Cardiac fibroblast (primary cell): ENCODE results near the gene SEL1L2.
A peak's percentile ranks its signal among the peaks of the same experiment; 100 is the strongest.

ENCODE experiments used
- DNase-seq, 2 donors: peaks; one replicate each; pipeline versions ENCODE4 v3.0.0 to v3.0.0-alpha.2; 2010; ENCODE audit warnings: low read depth in 2 of 2
- H3K4me3 ChIP-seq, 2 donors: replicated peaks in 1 of 2; 1 replicate in 1 of 2; 2 replicates in 1 of 2; pipeline ENCODE4 v1.5.1; 2011; ENCODE audit warnings: low read depth in 2 of 2, low read length in 2 of 2, mild to moderate bottlenecking in 2 of 2, moderate library complexity in 1 of 2
- CTCF ChIP-seq: IDR thresholded peaks from one replicate; pipeline ENCODE4 v1.5.1; 2011; ENCODE audit warnings: low read depth, mild to moderate bottlenecking, low read length, inconsistent platforms

Gene SEL1L2

GRCh38 chr20:13819885-13820645 lies 170.3 kb downstream of the SEL1L2 start:
- peak; percentile 42 for TF ChIP-seq CTCF
- peak; percentile 59 to 71 for DNase-seq
- H3K4me3 ChIP-seq: no peak overlapping the region

- no peak overlapping the region for H3K4me3 ChIP-seq
- peak; percentile 10 to 65 for DNase-seq
- no peak for TF ChIP-seq CTCF
These were observed 173.1 kb downstream of the SEL1L2 start for GRCh38 chr20:13817342-13817741.

GRCh38 chr20:13816757-13817156 lies 173.7 kb downstream of the SEL1L2 start:
- DNase-seq: no peak
- no peak for TF ChIP-seq CTCF
- no peak overlapping the region for H3K4me3 ChIP-seq

GRCh38 chr20:13814672-13815071 lies 175.7 kb downstream of the SEL1L2 start:
- H3K4me3 ChIP-seq: no peak overlapping the region
- no peak for DNase-seq
- no peak for TF ChIP-seq CTCF

- H3K4me3 ChIP-seq: no peak overlapping the region
- DNase-seq: no peak
- no peak for TF ChIP-seq CTCF
These were observed 176.5 kb downstream of the SEL1L2 start for GRCh38 chr20:13813910-13814309.

- no peak overlapping the region for H3K4me3 ChIP-seq
- no peak for TF ChIP-seq CTCF
- no peak for DNase-seq
These were observed 180.0 kb downstream of the SEL1L2 start for GRCh38 chr20:13810446-13810845.

GRCh38 chr20:13809855-13810254 lies 180.6 kb downstream of the SEL1L2 start:
- DNase-seq: no peak
- no peak for TF ChIP-seq CTCF
- H3K4me3 ChIP-seq: no peak overlapping the region
